GM21825 (cell line): ENCODE results near the gene ALDH1B1.

ENCODE experiments used
- ATAC-seq: cut with Tn5 transposase; IDR thresholded peaks from one replicate; pipeline ENCODE4 v1.9.1; 2021; ENCODE audit warnings: mild to moderate bottlenecking, moderate library complexity; ENCODE audit not compliant: unreplicated experiment

ALDH1B1 gene

DNA sequence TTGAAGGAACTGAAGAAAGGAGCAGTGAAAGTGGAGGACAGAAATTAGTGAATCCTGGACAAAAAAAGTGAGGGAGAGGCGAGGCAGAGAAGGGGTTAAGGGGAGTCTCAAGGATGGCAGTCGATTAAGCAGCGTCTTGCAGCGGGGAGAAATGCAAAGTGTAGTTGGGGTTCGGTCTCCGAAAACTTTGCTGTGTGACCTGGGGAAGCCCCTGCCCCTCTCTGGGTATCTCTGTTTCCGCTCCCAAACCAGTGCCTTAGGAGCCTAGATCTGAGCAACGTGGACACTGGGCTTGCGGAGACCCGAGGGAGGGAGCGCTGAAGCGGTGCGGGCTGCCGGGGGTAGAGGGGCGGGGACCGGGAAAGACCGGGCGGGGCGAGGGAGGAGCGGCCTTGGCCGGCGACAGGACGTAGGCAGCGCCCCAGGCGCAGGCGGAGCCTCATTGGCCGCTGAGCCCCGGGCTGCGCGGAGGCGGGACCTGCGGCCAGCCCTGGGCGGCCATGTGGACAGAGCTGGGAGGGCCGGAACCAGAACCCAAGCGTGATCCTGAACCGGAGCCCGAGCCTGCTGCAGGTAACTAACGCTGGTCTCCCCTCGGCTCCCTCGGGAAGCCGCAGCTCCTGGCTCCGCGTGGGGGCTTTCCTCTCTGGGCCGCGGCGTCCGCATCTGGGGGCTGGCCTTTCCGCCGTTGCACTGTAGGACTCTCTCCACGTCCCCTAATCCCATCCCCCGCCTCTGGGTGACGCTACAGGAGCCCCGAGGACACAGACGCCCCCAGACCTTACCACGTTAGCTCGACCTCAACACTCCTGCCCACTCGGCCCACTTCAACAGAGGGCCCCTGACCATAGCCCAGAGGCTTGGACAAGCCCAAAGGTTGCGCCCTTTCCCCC lies at the start of gene ALDH1B1:
Gene ALDH1B1, plus strand, starts transcription at position 468 of the 893 bp plus-strand sequence. CDS start 3,047 bp downstream, outside the sequence.
- ATAC-seq = peak; percentile 99

DNA sequence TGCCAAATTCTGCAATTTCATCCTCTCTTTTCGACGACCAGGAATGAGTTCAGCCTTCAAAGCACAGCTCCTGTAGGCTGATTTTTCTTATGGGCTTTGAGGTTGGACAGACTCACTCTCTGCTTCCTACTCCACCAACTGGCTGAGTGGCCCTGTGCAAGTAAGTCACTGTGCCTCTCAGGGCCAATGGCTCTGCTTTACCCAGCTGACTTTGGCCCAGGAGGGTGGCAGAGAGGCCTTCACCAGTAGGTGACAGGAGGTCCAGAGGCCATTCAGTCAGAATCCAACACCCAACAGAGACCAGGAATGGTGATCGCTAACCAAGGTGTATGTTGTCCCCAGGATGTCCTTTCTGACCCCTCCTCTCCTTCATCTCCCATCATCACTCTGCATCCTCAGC lies 49.5 kb upstream of the ALDH1B1 start:
- no peak for ATAC-seq

DNA sequence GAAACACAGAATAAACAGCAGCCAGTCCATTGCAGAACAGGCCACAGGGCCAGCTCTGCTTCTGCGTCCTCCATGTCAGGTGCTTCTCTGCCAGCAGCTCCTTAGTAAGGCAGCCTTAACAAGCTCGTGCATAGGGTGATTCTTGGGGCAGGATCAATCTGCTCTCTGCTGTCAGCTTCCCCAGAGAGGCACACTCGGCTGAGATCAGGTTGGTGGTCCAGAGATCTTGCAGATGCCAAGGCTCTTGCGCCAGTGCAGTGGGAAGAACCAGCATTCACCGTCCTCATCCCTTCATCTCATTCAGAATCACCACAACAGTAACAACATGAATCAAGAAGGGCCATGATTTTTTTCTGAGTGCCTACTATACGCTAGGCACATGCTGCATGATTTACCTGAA lies 49.0 kb upstream of the ALDH1B1 start:
- no peak for ATAC-seq

DNA sequence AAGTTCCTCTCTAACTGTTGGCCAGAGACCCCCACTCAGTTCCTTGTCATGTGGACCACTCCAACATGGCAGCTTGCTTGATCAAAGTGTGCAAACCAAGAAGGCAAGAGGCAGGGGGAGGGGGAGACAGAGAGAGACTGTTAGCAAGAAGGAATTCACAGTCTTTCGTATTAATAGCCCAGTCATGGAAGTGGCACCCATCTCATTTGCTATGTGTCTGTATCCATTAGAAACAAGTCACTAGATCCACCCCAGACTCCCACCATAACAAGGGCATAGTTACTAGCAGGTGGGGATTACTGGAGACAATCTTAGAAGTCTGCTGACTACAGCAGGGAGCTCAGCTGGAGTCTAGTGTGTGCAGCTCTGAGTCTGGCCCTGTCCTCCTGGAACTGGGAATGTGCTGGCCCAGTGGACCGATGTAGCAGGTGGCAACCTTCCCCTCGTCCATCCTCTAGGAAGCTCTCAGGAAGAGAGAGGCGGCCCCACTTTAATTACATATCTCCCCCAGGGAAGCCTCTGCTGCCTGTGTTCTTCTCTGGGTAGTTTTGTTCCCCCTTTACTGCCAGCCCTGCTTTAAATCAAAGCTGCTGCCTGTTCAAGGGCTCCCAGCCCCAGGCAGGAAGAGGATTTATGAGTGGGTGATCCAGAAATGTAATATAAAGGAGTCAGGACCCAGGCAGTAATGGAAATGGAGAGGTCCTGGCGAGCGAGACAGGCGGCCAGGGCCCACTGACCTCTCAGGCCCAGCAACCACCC lies 47.8 kb upstream of the ALDH1B1 start:
- ATAC-seq = no peak

DNA sequence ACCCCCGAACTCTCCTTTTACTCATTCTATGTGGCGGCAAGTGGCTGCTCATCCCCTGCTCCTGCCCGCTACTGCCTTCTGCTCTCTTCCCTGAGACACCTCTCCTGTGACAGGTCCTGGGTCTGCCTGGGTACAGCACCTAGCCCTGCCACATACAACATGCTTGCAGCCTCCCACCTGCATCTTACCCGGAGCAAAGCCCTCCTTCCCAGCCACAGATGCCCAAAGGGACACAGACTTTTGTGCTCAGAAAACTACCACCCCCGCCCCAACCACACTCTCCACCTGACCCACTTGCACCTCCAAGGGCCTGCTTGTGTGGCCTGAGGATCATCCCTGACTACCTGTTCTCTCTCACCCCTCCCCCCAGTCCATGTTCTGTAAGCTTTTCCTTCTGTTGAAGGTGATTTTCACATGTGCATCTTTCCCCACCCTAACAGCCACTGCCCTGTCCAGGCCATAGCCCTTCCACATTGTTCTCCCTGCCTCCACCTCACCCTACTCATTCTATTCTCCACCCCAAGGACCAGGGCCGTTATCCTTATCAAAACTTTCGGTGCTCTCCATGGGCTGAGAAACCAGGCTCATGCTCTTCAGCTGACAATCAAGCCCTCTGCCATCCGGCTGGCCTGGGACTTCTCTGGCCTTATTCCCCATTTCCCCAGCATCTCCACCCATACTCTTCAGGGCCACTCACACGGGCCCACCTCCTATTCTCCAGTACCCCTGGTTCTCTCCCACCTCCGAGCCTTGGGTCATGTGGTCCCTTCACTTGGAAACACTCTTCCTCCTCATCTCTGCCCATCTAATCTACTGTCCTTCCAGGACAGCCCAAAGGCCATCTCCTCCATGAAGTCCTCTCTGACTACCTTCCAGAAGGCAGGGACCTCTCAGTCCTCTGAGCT lies 46.4 kb upstream of the ALDH1B1 start:
- no peak for ATAC-seq

DNA sequence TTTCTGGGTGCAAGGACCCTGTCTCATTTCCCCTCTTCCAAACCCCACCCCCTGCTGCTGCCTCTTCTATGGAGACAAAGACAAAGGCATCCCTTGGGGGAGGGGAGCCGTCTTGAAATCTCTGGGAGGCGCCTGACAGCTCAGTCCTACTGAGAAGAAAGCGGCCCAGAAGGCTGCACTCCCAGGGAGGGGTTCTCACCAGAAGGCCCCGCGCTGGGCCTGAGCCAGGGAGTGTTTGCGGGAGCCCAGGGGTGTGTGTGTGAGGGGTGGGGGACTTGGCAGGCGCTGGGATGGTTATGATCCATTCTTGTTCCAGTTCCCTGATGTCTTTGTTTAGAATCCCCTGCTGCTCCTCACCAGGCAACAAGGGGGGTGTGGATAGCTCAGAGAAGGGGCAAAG lies 45.7 kb upstream of the ALDH1B1 start:
- ATAC-seq = no peak

DNA sequence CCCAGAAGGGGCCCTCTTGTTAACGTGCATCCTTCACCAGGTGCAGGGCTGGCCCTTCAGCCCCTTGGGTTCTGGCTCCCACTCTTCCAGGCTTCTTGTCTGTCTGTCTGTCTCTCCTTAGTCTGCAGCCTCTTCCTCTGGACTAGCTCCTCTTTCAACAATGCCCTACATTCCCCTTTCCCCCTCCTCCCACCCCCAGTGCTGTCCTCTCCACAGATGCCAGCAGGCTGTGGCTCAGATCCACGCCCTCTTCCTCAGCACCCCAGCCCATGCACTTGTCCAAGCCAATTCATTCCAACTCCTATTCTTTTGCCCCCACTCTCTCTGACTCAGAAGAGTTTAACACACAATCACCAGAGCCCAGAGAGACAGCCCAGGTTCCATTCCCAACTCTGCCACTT lies 45.2 kb upstream of the ALDH1B1 start:
- ATAC-seq = no peak

DNA sequence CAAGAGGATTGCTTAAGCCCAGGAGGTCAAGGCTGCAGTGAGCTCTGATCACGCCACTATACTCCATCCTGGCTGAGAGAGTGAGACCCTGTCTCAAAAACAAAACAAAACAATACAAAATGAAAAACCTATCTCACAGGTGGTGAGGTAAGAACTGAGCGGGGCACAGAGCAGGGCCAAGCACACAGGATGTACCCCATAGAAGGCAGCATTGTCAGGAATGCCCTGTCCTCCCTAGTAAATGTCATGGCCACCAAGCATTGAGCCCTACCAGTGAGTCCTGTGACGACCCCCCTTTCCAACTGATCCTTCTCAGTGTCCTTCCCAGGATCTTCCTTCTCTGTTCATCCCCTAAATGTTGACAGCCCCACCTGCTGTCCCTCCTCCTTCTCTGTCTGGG lies 44.6 kb upstream of the ALDH1B1 start:
- ATAC-seq = no peak

DNA sequence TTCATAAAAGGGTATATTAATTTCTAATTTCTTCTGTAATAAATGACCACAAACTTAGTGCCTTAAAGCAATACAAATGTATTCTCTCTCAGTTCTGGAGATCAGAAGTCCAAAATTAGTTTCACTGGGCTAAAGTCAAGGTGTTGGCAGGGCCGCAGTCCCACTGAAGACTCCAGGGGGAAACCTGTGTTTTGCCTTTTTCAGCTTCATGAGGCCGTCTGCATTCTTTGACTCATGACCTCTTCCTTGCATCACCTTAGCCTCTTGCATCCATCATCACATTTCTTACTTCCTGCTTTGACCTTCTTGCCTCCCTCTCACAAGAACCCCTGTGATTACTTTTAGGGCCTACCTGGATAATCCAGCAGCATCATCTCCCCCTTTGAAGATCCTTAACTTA lies 42.0 kb upstream of the ALDH1B1 start:
- ATAC-seq = no peak

DNA sequence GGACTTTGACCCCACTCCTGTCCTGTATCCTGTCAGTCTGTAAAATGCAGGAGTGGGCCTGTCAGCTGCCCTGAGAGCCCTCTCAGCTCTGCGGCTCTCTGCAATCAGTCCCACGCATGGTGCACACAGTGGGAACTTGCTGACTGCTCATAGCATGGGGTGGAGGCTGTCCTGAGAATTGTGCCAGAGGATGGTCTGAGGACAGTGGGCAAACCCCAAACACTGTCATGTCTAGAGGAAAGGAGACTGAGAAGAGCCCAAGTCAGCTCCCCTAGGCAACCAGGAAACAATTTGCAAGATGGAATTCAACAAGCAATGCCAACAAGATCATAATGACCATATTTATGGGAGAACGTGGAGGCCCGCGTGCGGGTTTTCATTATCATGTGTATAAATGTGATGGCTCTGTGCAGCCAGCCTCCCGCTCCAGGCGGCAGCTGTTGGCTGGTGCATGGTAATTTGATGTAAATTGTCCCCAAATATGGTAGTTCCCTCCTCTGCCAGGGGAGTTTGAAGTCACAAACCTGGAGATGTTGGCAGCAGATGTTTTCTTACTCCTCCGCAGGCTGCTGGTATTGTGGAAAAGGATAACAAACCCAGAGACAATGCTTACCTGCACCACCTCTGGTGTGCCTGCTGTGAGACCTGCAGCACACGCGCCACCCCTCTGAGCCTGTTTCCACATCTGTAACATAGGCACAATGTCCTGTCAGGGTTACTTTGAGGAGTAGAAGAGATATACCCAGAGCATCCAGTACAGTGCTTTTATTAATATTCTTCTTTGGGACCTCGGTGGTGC lies 39.8 kb upstream of the ALDH1B1 start:
- ATAC-seq = no peak

DNA sequence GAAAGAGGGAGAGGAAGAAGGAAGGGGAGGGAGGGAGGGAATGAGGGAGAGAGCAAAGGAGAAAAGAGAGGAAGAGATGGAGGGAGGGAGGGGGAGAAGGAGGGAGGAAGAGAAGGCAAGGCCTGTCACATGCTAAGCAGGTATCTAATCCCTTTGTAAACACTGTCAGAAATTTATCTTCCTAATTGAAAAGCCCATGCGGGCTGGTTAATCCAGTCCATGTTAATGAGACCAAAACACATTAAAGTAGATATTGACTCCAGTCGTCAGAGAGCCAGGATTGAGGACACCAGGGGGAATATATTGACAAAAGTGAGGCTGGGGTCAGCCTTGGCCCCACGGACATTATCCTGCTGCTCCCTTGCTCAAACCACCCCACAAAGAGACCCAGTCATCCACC lies 37.4 kb upstream of the ALDH1B1 start:
- no peak for ATAC-seq

DNA sequence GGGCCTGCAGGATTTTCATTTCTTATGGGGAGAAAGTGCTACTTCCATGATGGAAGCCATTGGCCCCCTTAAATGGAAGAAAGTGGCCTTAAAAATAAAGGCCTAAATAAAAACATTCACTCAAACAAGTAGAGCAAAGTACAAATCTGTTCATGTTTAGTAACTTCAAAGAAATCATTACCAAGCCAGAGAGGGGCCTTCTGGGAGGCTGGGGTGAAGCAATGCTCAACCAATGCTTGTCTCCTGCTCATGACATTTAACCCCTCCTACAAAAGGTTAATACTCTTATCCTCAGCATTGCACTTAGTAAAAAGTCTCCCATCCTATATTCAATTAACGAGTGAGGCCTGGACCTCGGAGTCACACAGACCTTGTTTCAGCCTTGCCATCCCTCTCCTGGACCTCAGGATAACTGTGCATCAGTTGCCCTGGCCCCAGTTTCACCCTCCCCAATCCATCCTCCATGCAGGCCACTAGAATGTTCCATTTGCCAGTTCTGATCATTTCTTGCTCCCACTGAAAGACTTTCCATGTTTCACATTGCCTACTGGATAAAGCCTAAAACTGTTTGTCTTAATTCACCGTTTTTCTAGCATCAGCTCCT lies 36.9 kb upstream of the ALDH1B1 start:
- ATAC-seq = no peak

DNA sequence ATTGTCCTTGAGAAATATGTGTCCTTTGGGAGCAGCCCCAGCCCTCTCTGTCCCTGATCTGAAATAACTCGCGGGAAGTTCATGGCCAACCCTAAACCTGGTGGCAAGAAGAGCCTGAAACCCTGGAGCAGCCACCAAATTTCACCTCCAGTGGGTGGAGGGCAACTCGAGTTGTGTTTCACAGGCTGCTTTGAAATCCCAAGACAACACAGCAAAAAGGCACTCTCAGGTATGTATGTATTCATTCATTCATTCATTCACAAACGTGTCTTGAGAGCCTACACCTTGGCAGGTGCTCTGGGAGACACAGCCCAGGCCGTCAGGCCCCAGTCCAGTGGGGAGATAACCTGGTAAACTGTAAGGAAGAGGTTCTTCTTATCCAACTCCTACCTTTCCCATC lies 35.7 kb upstream of the ALDH1B1 start:
- ATAC-seq = no peak

DNA sequence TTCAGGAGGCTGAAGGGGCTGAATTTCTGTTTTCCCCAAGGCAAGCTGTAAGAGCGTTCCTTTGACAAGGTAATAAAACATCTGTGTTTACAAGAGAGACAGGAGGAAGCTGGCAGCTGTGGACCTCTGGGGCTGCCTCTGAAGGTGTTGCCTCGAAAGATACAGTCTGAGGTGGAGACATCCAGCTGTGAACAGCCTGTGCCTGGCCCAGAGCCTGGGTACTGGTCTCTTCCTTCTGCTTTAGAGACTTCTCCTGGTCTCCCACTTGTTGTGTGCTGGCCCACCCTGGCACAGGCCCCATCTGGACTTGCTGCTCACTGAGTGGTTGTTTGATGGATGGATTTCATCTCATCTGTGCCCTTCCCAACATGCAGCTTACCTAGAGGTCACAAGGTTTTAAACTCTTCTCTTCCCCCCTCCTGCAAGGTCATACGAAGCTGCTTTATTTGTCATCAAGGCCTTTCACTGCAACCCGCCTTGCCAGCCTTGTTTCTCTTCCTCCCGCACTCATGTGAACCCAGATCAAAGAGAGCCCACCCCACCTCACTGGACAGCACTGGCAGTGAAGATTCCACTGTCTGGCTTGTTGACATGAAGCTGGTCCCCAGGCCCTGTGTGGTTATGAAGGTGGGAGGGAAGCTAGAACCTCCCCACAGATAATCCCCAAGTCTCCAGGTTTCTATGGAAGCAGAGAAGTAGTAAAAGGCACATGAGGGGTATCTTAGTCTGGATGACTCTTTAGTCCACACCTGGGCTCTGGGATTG lies 35.0 kb upstream of the ALDH1B1 start:
- ATAC-seq = no peak

DNA sequence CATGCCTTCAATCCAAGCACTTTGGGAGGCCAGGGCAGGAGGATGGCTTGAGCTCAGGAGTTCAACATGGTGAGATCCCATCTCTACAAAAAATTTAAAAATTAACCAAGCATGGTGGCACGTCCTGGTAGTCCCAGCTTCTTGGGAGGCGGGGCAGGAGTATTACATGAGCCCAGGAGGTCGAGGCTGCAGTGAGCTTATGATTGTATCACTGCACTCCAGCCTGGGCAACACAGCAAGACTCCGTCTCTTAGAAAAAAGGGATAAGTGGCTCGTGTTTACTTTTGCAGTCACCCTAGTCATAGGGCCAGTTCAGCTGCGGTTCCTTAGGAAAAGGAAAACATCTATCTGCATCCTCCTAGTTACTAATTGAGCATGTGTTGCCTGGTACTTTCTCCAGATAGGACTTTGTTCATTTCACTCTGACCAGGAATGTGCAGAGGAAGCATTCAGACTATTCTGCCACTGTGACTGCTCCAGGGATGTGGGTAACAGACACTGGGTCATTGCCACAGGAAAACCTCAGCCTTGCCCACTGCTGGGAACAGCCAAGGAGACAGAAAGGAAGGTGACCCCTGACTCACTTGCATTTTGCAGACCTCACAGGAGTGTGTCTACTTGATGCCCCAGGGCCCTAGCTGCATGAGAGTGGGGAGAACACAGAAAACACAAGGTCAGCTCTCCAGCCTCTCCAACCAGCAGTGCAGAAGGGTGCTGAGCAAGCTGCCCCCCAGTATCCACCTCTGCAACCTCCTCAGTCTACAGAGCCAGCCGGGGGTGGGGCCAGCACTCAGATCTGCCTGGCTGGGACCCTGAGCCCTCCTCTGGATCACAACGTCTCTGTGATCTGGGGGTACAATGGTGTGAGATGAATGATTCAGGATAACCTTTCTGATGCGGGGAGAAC lies 33.9 kb upstream of the ALDH1B1 start:
- no peak for ATAC-seq

DNA sequence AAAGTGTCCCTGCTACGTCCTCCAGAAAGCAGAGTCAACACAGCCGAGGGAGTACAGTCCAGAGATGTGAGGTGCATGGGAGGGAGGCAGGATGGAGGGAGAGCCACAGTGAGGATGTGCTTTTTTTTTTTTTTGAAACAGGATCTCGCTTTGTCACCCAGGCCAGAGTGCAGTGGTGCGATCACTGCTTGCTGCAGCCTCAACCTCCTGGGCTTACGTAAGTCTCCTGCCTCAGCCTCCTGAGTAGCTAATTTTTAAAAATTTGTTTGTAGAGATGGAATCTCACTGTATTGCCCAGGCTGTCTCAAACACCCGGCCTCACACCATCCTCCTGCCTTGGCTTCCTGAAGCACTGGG lies 33.2 kb upstream of the ALDH1B1 start:
- no peak for ATAC-seq

DNA sequence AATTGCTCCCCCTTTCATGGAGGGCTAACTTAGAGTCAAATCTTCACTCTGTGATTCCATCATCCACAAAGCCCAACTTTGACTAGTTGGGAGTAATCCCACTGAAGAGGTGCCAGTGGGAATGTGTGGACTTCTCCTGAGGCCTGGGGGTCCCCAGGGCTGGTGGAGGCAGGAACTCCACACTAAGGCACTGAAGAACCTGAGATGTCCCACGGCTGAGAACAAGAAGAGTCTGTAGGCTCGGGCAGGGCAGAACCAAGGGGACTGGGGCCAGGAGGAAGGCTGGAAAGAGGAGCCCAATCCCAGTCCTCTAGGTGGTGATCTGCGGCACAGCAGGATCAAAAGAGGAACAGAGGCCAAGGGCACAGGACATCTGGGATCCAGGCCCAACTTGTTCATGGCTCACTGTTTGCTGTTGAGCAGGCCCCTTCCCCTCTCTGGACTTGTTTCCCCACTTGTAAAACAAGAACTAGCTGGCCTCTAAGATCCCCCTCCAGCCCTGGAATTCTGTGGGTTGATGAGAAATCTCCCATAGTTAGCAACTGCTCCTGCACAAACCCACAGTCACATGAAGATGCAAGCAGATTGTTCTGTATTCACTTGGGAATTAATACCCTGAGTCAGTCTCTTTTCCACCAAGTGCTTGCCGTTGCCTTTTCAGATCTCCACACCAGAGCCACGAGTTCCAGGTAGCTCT lies 32.7 kb upstream of the ALDH1B1 start:
- no peak for ATAC-seq
